GM23248 (cell line): Measurements from ENCODE around the gene TTLL4.

Source experiments
- EZH2 ChIP-seq: fragments of 200-600 bp; sonication (generic); IDR thresholded peaks from 2 replicates; pipeline ENCODE4 v1.6.1; 2018; ENCODE audit warnings: antibody characterized with exemption, mild to moderate bottlenecking; ENCODE audit not compliant: insufficient read depth, poor library complexity, severe bottlenecking
- EZH2phosphoT487 ChIP-seq: fragments of 200-600 bp; sonication (generic); IDR thresholded peaks from 2 replicates; pipeline ENCODE4 v1.6.1; 2018; ENCODE audit warnings: antibody characterized with exemption, moderate library complexity, mild to moderate bottlenecking, low read depth; ENCODE audit not compliant: insufficient read depth

DNA sequence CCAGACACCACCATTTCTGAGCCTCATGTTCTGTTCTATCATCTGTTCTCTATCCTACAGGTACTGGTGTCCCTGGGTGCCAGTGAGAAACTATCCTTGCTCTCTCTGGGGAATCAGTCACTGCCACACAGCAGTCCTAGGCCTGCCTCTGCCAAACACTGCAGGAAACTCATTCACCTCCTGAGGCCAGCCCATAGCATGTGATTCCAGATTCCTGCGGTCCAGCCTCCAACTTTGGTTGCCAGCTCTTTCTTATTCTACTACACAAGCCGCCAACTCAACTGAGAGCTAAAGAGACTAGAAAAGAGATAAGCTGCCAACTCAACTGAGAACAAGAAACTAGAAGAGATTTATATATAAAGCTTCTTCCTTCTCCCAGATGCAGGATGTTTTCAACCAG lies 8.8 kb upstream of the TTLL4 start:
- TF ChIP-seq EZH2 (no peak), EZH2phosphoT487 (no peak)
